Activated CD4-positive, alpha-beta memory T cell treated with anti-CD3 and anti-CD28 coated beads for 36 hours (primary cell): ENCODE results near the gene BBX. TPM values are rescaled to one million over a fixed set of nuclear protein-coding genes. Genes with fewer than 3 reads are reported as not detected.
A peak's percentile ranks its signal among the peaks of the same experiment; 100 is the strongest.
"Not testable (repeated sequence)": the region's sequence is repeated elsewhere in the genome, so short reads cannot be mapped to it uniquely, and the experiment has no call there.

Experiments
- CTCF ChIA-PET: fragments of 350-600 bp; sonication (Branson Sonifier 250); formaldehyde crosslinking; loops from one replicate; lab custom pipeline; 2021; ENCODE audit warnings: antibody characterized with exemption, inconsistent platforms; lab: Charles Lee
- POLR2A ChIA-PET: fragments of 350-600 bp; sonication (Branson Sonifier 250); formaldehyde crosslinking; loops from one replicate; lab custom pipeline; 2021; ENCODE audit warnings: antibody characterized with exemption; lab: Charles Lee
- DNase-seq: peaks from one replicate; pipeline ENCODE4 v3.0.0-alpha.2; 2020
- H3K27ac Mint-ChIP-seq: one replicate; pipeline ENCODE4 v1.8.0; 2021; ENCODE audit warnings: mixed read lengths
- H3K27me3 Mint-ChIP-seq: one replicate; pipeline ENCODE4 v1.8.0; 2021; ENCODE audit warnings: mixed read lengths
- H3K36me3 Mint-ChIP-seq: one replicate; pipeline ENCODE4 v1.8.0; 2021; ENCODE audit warnings: mixed read lengths
- H3K4me1 Mint-ChIP-seq: one replicate; pipeline ENCODE4 v1.8.0; 2021; ENCODE audit warnings: low read depth, mixed read lengths
- H3K4me3 Mint-ChIP-seq: one replicate; pipeline ENCODE4 v1.8.0; 2021; ENCODE audit warnings: mild to moderate bottlenecking, mixed read lengths
- H3K9me3 Mint-ChIP-seq: one replicate; pipeline ENCODE4 v1.8.0; 2021; ENCODE audit warnings: mixed read lengths
- intact Hi-C: fragments of 100-400 bp; cut with micrococcal nuclease; formaldehyde crosslinking; loops from one replicate; pipeline ENCODE4 v1.15.1; 2023
- total RNA-seq, 2 experiments: library from RNA; stranded (reverse); gene quantifications; one replicate each; pipeline ENCODE4 v1.2.3, GENCODE V29; 2021

The BBX gene
- total RNA-seq, 2 experiments from 2014 or later: 39.9 to 40.9 TPM

- H3K27me3 Mint-ChIP-seq: no peaks in the 10 kb centered on the region
- no peak overlapping the region for H3K27ac Mint-ChIP-seq
- ChIA-PET POLR2A (no interaction called here), CTCF (interaction anchor here (0.6 to 4.3 kb wide), 22 partner anchors 9 to 455 kb away, joined by 3 to 51 read pairs (median 4); no protein-coding TSS in a partner anchor)
- H3K4me3 Mint-ChIP-seq: no peak overlapping the region
- no peaks in the 10 kb centered on the region for H3K36me3 Mint-ChIP-seq
- intact Hi-C loops: loop anchor here (1.0 to 2.0 kb wide), 2 partner anchors 51 to 62 kb away; no protein-coding TSS in a partner anchor
- DNase-seq: no peak
- peaks cover 7% of the 10 kb centered on the region for H3K4me1 Mint-ChIP-seq
- H3K9me3 Mint-ChIP-seq: no peaks in the 10 kb centered on the region
These were observed 167.9 kb downstream of the BBX start for GRCh38 chr3:107690522-107691138.

- H3K27ac Mint-ChIP-seq, H3K4me3 Mint-ChIP-seq, H3K36me3 Mint-ChIP-seq, DNase-seq, H3K9me3 Mint-ChIP-seq, H3K27me3 Mint-ChIP-seq, H3K4me1 Mint-ChIP-seq, POLR2A ChIA-PET: not testable (repeated sequence)
- intact Hi-C loops: loop anchor here (2.0 kb wide), 1 partner anchor 61 kb away; no protein-coding TSS in a partner anchor
- CTCF ChIA-PET: interaction anchor here (0.7 kb wide), 1 partner anchor 11 kb away, joined by 3 read pairs; no protein-coding TSS in a partner anchor
These were observed 169.2 kb downstream of the BBX start for GRCh38 chr3:107691984-107692383.

- DNase-seq, H3K27me3 Mint-ChIP-seq, H3K9me3 Mint-ChIP-seq, CTCF ChIA-PET, H3K27ac Mint-ChIP-seq, intact Hi-C loops, H3K36me3 Mint-ChIP-seq, POLR2A ChIA-PET: not testable (repeated sequence)
- H3K4me1 Mint-ChIP-seq: peaks cover 19% of the 10 kb centered on the region
- peak overlapping the region; percentile 32 for H3K4me3 Mint-ChIP-seq
These were observed 174.6 kb downstream of the BBX start for GRCh38 chr3:107697348-107697747.

DNA sequence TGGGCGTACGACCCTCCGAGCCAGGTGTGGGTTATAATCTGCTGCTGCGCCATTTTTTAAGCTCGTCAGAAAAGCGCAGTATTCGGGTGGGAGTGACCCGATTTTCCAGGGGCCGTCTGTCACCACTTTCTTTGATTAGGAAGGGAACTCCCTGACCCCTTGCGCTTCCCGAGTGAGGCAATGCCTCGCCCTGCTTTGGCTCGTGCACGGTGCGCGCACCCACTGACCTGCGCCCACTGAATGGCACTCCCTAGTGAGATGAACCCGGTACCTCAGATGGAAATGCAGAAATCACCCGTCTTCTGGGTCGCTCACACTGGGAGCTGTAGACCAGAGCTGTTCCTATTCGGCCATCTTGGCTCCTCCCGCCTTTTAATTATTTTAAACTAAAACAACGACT is 175.1 kb downstream of the BBX start:
- H3K4me1 Mint-ChIP-seq: peaks cover 23% of the 10 kb centered on the region
- DNase-seq, H3K36me3 Mint-ChIP-seq, H3K9me3 Mint-ChIP-seq, CTCF ChIA-PET, POLR2A ChIA-PET, H3K27ac Mint-ChIP-seq, H3K27me3 Mint-ChIP-seq, intact Hi-C loops: not testable (repeated sequence)
- H3K4me3 Mint-ChIP-seq: peak overlapping the region; percentile 71

DNA sequence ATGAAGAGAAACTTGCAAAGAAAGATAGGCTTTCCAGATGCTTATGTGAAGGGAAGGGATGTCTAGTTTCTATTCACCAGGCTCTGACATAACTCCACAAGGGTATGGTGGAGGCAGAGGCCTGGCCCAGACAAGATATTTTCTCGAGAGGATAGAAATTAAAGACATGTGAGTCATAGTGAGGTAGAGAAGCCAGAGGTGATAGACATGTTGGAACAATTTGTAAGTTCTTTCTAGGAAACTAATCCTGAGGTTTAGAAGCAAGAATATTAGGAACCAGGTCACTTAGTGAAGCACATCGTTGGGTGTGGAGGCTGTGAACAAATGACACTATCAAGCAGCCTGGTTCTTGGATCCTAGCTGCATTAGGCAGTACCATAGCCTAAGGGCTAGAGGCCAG is 176.9 kb downstream of the BBX start:
- no peak for DNase-seq

GRCh38 chr3:107701299-107701698 is 178.5 kb downstream of the BBX start:
- Mint-ChIP-seq H3K27ac (no peak overlapping the region), H3K27me3 (no peaks in the 10 kb centered on the region), H3K4me3 (no peak overlapping the region), H3K9me3 (no peaks in the 10 kb centered on the region), H3K36me3 (no peaks in the 10 kb centered on the region), H3K4me1 (peaks cover 38% of the 10 kb centered on the region)
- no peak for DNase-seq
- POLR2A ChIA-PET: no interaction called here
- intact Hi-C loops: no loop called here
- CTCF ChIA-PET: no interaction called here

More for the DNA sequence above, 176.9 kb downstream of the BBX start:
- Mint-ChIP-seq H3K9me3 (no peaks in the 10 kb centered on the region), H3K4me3 (no peak overlapping the region), H3K36me3 (no peaks in the 10 kb centered on the region), H3K27me3 (no peaks in the 10 kb centered on the region), H3K4me1 (peaks cover 30% of the 10 kb centered on the region), H3K27ac (no peak overlapping the region)
- ChIA-PET POLR2A (no interaction called here), CTCF (interaction anchor here (0.9 to 1.1 kb wide), 2 partner anchors 10 to 22 kb away, joined by 4 to 6 read pairs; no protein-coding TSS in a partner anchor)
- intact Hi-C loops: no loop called here

- Mint-ChIP-seq H3K4me3 (no peak overlapping the region), H3K27ac (no peak overlapping the region), H3K9me3 (no peaks in the 10 kb centered on the region), H3K36me3 (no peaks in the 10 kb centered on the region), H3K27me3 (no peaks in the 10 kb centered on the region), H3K4me1 (peaks cover 30% of the 10 kb centered on the region)
- ChIA-PET POLR2A (no interaction called here), CTCF (interaction anchor here (2.0 kb wide), 1 partner anchor 14 kb away, joined by 7 read pairs; no protein-coding TSS in a partner anchor)
- intact Hi-C loops: no loop called here
- DNase-seq: no peak
These were observed 181.7 kb downstream of the BBX start for GRCh38 chr3:107704477-107704876.

DNA sequence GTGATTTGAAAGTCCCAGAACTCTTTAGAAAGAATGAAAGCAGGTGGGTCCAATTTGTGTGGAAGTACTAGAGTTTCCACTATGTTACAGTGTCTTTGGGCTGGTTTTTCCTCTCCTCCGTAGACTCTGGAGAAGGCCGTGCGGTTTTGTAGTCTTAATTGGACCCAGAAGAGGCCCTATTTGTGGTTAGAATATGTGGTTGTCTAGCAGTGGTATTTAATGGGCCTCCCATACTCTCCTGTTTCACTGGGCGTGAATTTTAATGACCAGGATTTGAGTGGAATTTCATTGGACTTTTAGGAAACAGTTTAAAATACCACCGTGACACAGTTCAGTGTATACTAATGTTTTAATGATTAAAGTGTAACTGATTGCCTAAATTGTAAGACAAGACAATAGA is 182.3 kb downstream of the BBX start:
- Mint-ChIP-seq H3K4me3 (no peak overlapping the region), H3K4me1 (peaks cover 24% of the 10 kb centered on the region), H3K36me3 (no peaks in the 10 kb centered on the region), H3K27ac (no peak overlapping the region), H3K27me3 (no peaks in the 10 kb centered on the region), H3K9me3 (no peaks in the 10 kb centered on the region)
- ChIA-PET POLR2A (no interaction called here), CTCF (interaction anchor here (0.7 to 2.0 kb wide), 2 partner anchors 15 to 901 kb away, joined by 3 to 7 read pairs; no protein-coding TSS in a partner anchor)
- intact Hi-C loops: no loop called here
- no peak for DNase-seq

DNA sequence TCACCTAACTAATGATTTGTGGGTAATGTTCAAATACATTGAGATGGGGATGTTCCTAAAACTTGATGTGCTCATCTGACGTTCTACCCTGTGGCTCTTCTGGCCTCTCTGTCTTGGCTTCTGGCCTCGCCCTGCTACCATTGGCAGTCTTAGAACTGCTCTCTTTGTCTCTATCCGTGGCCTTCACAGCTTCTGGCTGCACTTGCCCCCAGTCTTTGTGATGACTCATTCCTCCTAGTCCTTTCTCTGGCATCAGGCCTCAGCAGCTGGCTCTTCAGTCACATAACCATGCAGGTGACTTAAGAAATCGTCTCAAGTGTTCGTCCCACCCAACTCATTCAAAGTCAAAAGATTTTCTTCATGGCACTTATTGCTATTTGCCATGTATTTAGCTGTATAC is 188.1 kb downstream of the BBX start:
- H3K27ac Mint-ChIP-seq: no peak overlapping the region
- H3K27me3 Mint-ChIP-seq: no peaks in the 10 kb centered on the region
- peaks cover 22% of the 10 kb centered on the region for H3K36me3 Mint-ChIP-seq
- no peak for DNase-seq
- H3K4me1 Mint-ChIP-seq: peaks cover 4% of the 10 kb centered on the region
- no peaks in the 10 kb centered on the region for H3K9me3 Mint-ChIP-seq
- intact Hi-C loops: no loop called here
- ChIA-PET CTCF (interaction anchor here (1.4 kb wide), 1 partner anchor 35 kb away, joined by 3 read pairs; no protein-coding TSS in a partner anchor), POLR2A (no interaction called here)
- no peak overlapping the region for H3K4me3 Mint-ChIP-seq

- H3K27ac Mint-ChIP-seq: no peak overlapping the region
- ChIA-PET CTCF (interaction anchor here (1.1 to 1.5 kb wide), 4 partner anchors 25 to 56 kb away, joined by 3 to 4 read pairs (median 3); no protein-coding TSS in a partner anchor), POLR2A (no interaction called here)
- H3K4me1 Mint-ChIP-seq: peaks cover 7% of the 10 kb centered on the region
- DNase-seq: no peak
- intact Hi-C loops: no loop called here
- no peaks in the 10 kb centered on the region for H3K9me3 Mint-ChIP-seq
- H3K27me3 Mint-ChIP-seq: no peaks in the 10 kb centered on the region
- H3K36me3 Mint-ChIP-seq: peaks cover 24% of the 10 kb centered on the region
- H3K4me3 Mint-ChIP-seq: no peak overlapping the region
These were observed 194.0 kb downstream of the BBX start for GRCh38 chr3:107716734-107717133.

DNA sequence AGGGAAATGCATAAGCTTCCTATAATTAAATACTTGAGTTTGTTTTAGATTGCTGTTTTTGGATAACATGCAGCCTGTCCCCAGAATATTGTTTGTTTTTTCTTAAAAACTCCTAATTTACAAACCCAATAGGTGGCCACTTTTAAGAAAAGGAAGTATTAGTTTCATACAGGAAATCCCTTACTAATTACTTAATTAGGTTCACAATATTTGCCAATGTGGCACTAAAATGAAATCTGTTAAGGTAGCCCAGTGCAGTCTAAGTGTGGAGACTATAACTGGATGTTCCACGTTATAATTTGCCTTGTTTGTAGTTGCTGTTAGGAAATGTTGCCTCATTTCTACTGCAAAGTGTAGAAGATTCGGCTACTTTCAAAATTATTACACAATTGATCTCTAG is 195.8 kb downstream of the BBX start:
- no peaks in the 10 kb centered on the region for H3K27me3 Mint-ChIP-seq
- peaks cover 3% of the 10 kb centered on the region for H3K9me3 Mint-ChIP-seq
- ChIA-PET CTCF (no interaction called here), POLR2A (no interaction called here)
- peaks cover 7% of the 10 kb centered on the region for H3K4me1 Mint-ChIP-seq
- peaks cover 16% of the 10 kb centered on the region for H3K36me3 Mint-ChIP-seq
- no peak overlapping the region for H3K27ac Mint-ChIP-seq
- no peak overlapping the region for H3K4me3 Mint-ChIP-seq
- intact Hi-C loops: no loop called here
- DNase-seq: no peak

DNA sequence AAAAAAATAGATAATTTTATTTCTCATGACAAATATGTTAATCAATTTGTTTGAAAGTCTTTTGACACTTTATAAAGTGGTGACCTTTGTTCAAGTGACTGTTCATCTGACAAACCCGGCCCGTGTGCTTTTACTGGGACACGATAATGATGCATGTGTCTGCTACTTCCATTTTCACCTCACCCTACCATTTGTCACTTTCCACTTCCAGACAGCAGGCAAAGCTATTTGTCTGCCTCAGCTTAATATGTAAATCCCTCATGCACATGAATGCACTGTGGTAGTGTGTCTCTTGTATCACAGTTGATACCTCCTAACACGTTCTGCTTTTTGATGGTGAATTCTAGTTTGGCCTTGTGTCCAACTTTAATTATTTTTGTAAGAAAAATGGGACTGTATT is 204.3 kb downstream of the BBX start:
- Mint-ChIP-seq H3K36me3 (peaks cover 16% of the 10 kb centered on the region), H3K27me3 (no peaks in the 10 kb centered on the region), H3K4me3 (no peak overlapping the region), H3K4me1 (peaks cover 16% of the 10 kb centered on the region), H3K9me3 (peaks cover 4% of the 10 kb centered on the region), H3K27ac (no peak overlapping the region)
- no peak for DNase-seq
- ChIA-PET CTCF (interaction anchor here (2.1 kb wide), 1 partner anchor 37 kb away, joined by 6 read pairs; no protein-coding TSS in a partner anchor), POLR2A (no interaction called here)
- intact Hi-C loops: no loop called here
